Measurements from ENCODE around the gene WWOX. TPM values are rescaled to one million over a fixed set of nuclear protein-coding genes. Genes with fewer than 3 reads are reported as not detected.
A peak's percentile ranks its signal among the peaks of the same experiment; 100 is the strongest.

The WWOX gene
- total RNA-seq, 2 experiments from 2014 or later: 16.6 to 19.0 TPM

DNA sequence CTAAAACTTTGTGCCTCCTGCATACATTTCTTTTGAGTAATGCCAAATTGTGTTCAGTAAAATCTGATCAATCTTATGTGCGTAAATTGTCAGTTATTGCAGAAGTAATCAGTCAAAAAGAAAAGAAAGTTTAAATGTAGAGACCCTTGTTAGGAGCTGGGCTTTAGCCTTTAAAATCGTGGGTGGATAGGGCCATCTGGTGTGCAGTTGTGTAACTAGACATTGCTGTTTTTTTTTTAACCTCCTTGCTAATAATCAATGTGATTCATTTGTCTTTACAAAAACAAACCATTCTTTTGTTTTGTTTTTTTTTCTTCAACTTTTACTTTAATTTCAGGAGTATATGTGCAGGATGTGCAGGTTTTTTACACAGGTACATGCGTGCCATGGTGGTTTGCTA is 5.3 kb upstream of the WWOX start:
- H3K4me1 Mint-ChIP-seq: peaks cover 17% of the 10 kb centered on the region
- peaks cover 6% of the 10 kb centered on the region for H3K27me3 Mint-ChIP-seq
- POLR2A ChIA-PET: interaction anchor here (0.6 kb wide), 1 partner anchor 54 kb away, joined by 3 read pairs; no protein-coding TSS in a partner anchor
- no peak for DNase-seq
- H3K9me3 Mint-ChIP-seq: peaks cover 9% of the 10 kb centered on the region
- CTCF ChIA-PET: interaction anchor here (0.7 to 1.9 kb wide), 3 partner anchors 28 to 92 kb away, joined by 3 to 7 read pairs (median 4); no protein-coding TSS in a partner anchor
- H3K4me3 Mint-ChIP-seq: no peak overlapping the region
- H3K36me3 Mint-ChIP-seq (ENCODE audit: low read depth): peaks cover 3% of the 10 kb centered on the region
- H3K27ac Mint-ChIP-seq: no peak overlapping the region

DNA sequence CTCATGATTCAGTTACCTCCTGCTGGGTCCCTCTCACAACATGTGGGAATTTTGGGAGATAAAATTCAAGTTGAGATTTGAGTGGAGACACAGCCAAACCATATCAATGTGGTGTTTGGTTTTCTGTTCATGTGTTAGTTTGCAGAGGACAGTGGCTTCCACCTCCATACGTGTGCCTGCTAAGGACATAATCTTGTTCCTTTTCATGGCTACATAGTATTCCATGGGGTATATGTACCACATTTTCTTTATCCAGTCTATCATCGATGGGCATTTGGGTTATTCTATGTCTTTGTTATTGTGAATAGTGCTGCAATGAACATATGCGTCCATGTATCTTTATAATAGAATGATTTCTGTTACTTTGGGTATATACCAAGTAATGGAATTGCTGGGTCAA is 4.5 kb upstream of the WWOX start:
- POLR2A ChIA-PET: no interaction called here
- Mint-ChIP-seq H3K4me1 (peaks cover 19% of the 10 kb centered on the region), H3K9me3 (peaks cover 9% of the 10 kb centered on the region), H3K27me3 (peaks cover 6% of the 10 kb centered on the region), H3K36me3 (ENCODE audit: low read depth) (peaks cover 3% of the 10 kb centered on the region), H3K4me3 (no peak overlapping the region), H3K27ac (no peak overlapping the region)
- DNase-seq: no peak
- CTCF ChIA-PET: no interaction called here

DNA sequence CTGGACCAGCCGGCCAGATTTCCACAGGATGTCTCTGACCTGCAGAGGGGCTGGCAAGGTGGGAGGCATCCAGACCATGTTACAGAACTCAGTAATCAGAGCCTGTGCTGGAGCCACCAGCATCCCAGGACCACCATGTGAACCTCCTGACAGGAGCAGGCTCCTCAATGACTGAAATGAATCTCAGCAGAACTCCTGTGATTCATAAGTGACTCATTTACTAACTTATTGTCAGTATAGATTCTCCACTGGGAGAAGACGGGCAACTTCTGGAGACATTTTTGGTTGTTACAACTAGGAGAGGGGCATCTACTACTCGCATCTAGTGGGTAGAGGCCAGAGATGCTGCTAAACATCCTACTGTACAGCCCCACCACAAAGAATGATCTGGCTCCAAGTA is 3.1 kb upstream of the WWOX start:
- H3K27me3 Mint-ChIP-seq: peaks cover 6% of the 10 kb centered on the region
- CTCF ChIA-PET: no interaction called here
- H3K36me3 Mint-ChIP-seq (ENCODE audit: low read depth): peaks cover 3% of the 10 kb centered on the region
- H3K27ac Mint-ChIP-seq: no peak overlapping the region
- no peak for DNase-seq
- no peak overlapping the region for H3K4me3 Mint-ChIP-seq
- H3K9me3 Mint-ChIP-seq: peaks cover 9% of the 10 kb centered on the region
- POLR2A ChIA-PET: no interaction called here
- H3K4me1 Mint-ChIP-seq: peaks cover 28% of the 10 kb centered on the region

DNA sequence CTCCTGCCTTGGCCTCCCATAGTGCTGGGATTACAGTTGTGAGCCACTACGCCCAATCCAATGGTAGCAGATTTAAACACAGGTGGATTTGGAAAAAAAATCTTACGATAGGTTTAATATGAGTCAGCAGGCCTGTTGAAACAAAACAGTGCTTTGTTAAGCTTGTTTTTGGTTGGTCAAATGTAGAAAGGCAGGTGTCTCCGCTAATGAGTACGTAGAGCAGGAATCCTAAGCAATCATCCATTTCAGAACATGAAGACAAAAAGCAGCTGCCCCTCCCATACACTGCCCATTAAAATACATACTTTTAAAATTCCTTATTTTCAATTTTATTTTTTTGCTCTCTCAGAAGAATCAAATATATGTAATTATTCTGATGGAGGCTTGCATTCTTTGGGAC is 1.9 kb upstream of the WWOX start:
- H3K4me3 Mint-ChIP-seq: no peak overlapping the region
- CTCF ChIA-PET: no interaction called here
- H3K36me3 Mint-ChIP-seq (ENCODE audit: low read depth): peaks cover 5% of the 10 kb centered on the region
- peaks cover 33% of the 10 kb centered on the region for H3K4me1 Mint-ChIP-seq
- peak overlapping the region; percentile 58 for H3K27ac Mint-ChIP-seq
- POLR2A ChIA-PET: no interaction called here
- DNase-seq: no peak
- peaks cover 9% of the 10 kb centered on the region for H3K9me3 Mint-ChIP-seq
- peaks cover 6% of the 10 kb centered on the region for H3K27me3 Mint-ChIP-seq

DNA sequence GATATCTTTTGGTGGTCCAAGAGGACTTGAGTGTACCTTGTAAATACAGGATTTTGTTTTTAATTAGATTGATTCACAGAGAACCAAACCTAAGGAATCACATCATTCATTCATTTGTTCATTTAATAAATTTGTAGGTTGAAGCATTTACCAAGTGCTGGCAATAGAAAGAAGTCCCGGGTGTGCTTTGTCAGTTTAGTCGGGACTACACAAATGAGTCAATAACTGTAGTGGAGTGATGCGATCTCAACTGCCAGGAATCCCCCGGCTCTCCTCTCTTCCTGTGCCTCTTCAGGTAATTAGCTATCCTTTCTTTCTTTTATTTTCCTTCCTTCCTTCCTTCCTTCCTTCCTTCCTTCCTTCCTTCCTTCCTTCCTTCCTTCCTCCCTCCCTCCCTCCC is 1.4 kb upstream of the WWOX start:
- peaks cover 5% of the 10 kb centered on the region for H3K27me3 Mint-ChIP-seq
- POLR2A ChIA-PET: no interaction called here
- peaks cover 9% of the 10 kb centered on the region for H3K9me3 Mint-ChIP-seq
- peaks cover 5% of the 10 kb centered on the region for H3K36me3 Mint-ChIP-seq (ENCODE audit: low read depth)
- H3K4me1 Mint-ChIP-seq: peaks cover 33% of the 10 kb centered on the region
- H3K27ac Mint-ChIP-seq: peak overlapping the region; percentile 58
- peak; percentile 21 for DNase-seq
- H3K4me3 Mint-ChIP-seq: no peak overlapping the region
- CTCF ChIA-PET: no interaction called here

DNA sequence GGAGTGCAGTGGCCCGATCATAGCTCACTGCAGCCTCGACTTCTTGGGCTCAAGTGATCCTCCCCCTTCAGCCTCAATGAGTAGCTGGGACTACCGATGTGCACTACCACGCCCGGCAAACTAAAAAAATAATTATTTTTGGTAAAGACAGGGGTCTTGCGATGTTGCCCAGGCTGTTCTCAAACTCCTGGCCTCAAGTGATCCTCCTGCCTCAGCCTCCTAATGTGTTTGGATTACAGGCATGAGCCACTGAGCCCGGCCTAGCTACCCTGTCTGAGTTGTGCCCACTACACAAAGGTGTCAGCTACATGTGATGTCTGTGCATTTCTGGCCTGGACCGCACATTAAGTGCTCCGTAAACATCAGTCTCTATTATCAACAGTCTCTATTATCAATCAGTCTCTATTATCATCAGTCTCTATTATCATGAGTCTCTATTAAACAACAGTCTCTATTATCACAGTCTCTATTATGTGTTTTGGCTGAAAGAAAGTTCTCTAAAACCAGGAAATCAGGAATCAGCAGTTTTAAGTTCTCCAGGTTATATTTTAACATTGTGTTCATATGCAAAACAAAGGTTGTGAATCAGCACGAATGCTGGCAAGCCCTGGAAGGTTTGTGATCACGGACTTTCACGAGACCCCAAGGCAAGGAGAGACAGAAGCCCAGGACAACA is 721 bp upstream of the WWOX start:
- ChIA-PET CTCF (interaction anchor here (1.0 to 1.5 kb wide), 3 partner anchors 24 to 96 kb away, joined by 3 to 7 read pairs (median 4); no protein-coding TSS in a partner anchor), POLR2A (interaction anchor here (0.6 to 1.4 kb wide), 3 partner anchors 25 to 644 kb away, joined by 3 to 6 read pairs (median 3); partner anchors contain the start of gene NUDT7)
- peaks cover 9% of the 10 kb centered on the region for H3K9me3 Mint-ChIP-seq
- H3K27ac Mint-ChIP-seq: peak overlapping the region; percentile 91
- H3K27me3 Mint-ChIP-seq: peaks cover 2% of the 10 kb centered on the region
- DNase-seq: peak; percentile 18
- H3K4me3 Mint-ChIP-seq: peak overlapping the region; percentile 86
- peaks cover 33% of the 10 kb centered on the region for H3K4me1 Mint-ChIP-seq
- peaks cover 5% of the 10 kb centered on the region for H3K36me3 Mint-ChIP-seq (ENCODE audit: low read depth)

DNA sequence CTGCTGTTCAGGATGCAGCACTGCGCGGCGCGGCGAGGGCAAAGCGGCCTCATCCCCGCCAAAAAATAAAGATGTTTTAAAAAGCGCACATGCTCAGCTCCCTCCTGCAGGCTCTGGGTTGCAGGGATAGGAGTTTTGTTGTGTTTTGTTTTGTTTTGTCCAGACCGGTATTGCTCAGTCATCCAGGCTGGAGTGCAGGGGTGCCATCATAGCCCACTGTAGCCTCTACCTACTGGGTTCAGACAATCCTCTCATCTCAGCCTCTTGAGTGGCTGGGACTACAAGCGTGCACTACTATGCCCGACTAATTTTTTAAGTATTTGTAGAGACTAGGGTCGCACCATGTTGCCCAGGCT is 636 bp downstream of the WWOX start:
- Mint-ChIP-seq H3K4me3 (peak overlapping the region; percentile 86), H3K9me3 (peaks cover 9% of the 10 kb centered on the region), H3K36me3 (ENCODE audit: low read depth) (peaks cover 5% of the 10 kb centered on the region), H3K27me3 (no peaks in the 10 kb centered on the region), H3K27ac (peak overlapping the region; percentile 91), H3K4me1 (peaks cover 35% of the 10 kb centered on the region)
- no peak for DNase-seq
- ChIA-PET POLR2A (interaction anchor here (0.6 to 1.5 kb wide), 8 partner anchors 9 to 909 kb away, joined by 3 to 6 read pairs (median 4); partner anchors contain the start of genes MON1B and NUDT7), CTCF (interaction anchor here (0.7 to 1.8 kb wide), 10 partner anchors 9 to 1497 kb away, joined by 3 to 8 read pairs (median 4); partner anchors contain the start of gene NUDT7)

DNA sequence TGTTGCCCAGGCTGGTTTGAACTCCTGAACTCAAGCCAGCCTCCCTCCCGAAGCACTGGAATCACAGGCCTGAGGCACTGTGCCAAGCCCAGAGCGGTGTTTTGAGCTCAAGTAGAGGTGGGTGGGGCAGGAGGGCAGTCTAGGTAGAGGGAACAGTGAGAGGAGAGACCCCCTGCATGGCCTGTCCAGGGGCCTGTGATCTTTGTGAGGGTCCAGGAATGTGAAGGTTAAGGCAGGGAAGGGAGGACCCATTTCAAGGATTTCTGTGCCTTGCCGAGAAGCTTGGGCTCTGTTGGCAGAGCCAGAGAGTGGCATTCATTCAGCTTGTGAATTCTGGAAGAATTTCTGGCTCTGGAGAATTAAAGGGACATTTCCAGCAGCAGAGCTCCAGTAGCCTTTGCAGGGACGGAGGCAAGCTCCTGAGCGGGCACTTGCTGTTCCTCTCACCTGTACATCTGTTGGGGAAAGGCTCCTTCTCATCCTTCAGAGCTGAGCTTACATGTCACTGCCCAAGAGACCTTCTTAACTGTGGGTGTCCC is 2.7 kb downstream of the WWOX start:
- Mint-ChIP-seq H3K27ac (no peak overlapping the region), H3K27me3 (no peaks in the 10 kb centered on the region), H3K36me3 (ENCODE audit: low read depth) (peaks cover 2% of the 10 kb centered on the region), H3K4me1 (peaks cover 32% of the 10 kb centered on the region), H3K9me3 (no peaks in the 10 kb centered on the region), H3K4me3 (no peak overlapping the region)
- ChIA-PET POLR2A (no interaction called here), CTCF (interaction anchor here (1.2 kb wide), 1 partner anchor 99 kb away, joined by 3 read pairs; no protein-coding TSS in a partner anchor)
- DNase-seq: no peak

DNA sequence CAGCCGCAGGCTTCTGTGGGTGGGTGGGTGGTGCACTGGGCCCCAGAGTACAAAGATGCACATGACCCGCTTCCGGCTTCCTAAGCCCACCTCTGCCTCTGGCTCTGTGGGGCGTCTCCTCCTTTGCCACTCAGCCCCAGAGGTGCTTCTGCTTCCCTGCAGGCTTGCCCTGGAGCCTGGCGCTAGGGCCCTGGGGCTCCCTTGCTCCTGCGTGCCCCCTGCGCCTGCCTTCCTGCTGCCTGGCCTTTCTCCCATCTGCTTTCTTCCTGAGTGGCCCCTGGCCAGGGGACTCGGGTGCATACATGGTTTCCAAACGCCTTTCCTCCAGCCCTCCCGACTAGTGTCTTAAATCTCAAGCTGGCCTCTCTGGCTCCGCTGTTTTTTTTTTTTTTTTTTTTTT is 3.4 kb downstream of the WWOX start:
- Mint-ChIP-seq H3K4me1 (peaks cover 28% of the 10 kb centered on the region), H3K4me3 (no peak overlapping the region), H3K36me3 (ENCODE audit: low read depth) (peaks cover 2% of the 10 kb centered on the region), H3K27ac (no peak overlapping the region), H3K27me3 (no peaks in the 10 kb centered on the region), H3K9me3 (no peaks in the 10 kb centered on the region)
- no peak for DNase-seq
- POLR2A ChIA-PET: no interaction called here
- CTCF ChIA-PET: interaction anchor here (1.2 kb wide), 1 partner anchor 100 kb away, joined by 3 read pairs; no protein-coding TSS in a partner anchor

DNA sequence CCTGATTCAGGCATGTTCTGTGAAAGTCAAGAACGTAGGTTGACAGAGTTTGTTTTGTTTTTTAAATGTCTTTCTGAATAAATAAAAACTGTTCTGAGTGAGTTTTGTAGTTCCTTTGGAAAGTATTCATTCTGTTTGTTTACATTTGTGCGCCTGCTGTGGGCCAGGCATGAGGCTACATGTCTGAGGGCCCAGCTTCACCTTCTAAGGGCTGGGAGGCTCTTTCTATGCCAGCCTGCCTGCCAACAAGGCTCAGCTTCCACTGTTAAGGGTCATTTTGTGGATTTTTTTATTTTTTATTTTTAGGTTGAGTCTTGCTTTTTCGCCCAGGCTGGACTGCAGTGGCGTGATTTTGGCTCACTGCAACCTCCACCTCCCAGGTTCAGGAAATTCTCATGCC is 6.1 kb downstream of the WWOX start:
- no peak overlapping the region for H3K4me3 Mint-ChIP-seq
- H3K4me1 Mint-ChIP-seq: peaks cover 11% of the 10 kb centered on the region
- H3K27me3 Mint-ChIP-seq: no peaks in the 10 kb centered on the region
- peaks cover 5% of the 10 kb centered on the region for H3K36me3 Mint-ChIP-seq (ENCODE audit: low read depth)
- DNase-seq: no peak
- ChIA-PET POLR2A (no interaction called here), CTCF (no interaction called here)
- H3K27ac Mint-ChIP-seq: no peak overlapping the region
- no peaks in the 10 kb centered on the region for H3K9me3 Mint-ChIP-seq

DNA sequence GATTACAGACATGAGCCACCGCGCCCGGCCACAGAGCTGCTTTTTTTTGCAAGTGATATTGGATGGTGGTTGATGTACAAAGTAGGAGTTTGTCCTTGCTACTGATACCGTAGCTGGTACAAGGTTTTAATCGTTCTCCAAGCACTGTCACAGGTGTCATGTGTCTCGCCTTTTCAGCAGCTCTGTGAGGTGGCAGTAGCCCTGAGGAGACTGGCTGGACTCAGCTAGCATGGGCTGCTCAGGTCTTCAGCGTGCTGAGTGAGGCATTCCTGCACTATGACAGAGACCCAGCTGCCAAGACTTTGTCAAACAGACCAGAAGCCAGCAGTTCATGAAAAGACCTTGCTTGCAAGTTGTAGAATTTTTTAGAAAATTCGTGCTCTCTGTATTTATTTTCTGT is 7.2 kb downstream of the WWOX start:
- Mint-ChIP-seq H3K27me3 (no peaks in the 10 kb centered on the region), H3K4me1 (peaks cover 4% of the 10 kb centered on the region), H3K9me3 (no peaks in the 10 kb centered on the region), H3K27ac (no peak overlapping the region), H3K4me3 (no peak overlapping the region), H3K36me3 (ENCODE audit: low read depth) (peaks cover 3% of the 10 kb centered on the region)
- POLR2A ChIA-PET: no interaction called here
- DNase-seq: no peak
- CTCF ChIA-PET: interaction anchor here (0.7 kb wide), 1 partner anchor 522 kb away, joined by 3 read pairs; no protein-coding TSS in a partner anchor

DNA sequence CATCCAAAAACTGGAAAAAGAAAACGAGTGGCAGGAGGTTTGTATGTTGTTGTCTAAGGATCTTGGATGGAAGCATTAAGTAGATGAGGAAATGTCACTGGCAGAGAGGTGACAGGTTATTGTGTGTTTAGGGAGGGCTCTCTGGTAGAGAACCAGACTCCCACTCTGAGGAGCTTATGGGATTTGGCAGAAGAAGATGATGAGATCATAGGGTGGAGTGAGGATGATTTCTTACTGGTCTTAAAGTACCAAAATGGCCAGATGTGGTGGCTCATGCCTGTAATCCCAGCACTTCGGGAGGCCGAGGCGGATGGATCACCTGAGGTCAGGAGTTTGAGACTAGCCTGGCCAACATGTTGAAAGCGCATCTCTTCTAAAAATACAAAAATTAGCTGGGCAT is 9.0 kb downstream of the WWOX start:
- peaks cover 4% of the 10 kb centered on the region for H3K36me3 Mint-ChIP-seq (ENCODE audit: low read depth)
- H3K4me3 Mint-ChIP-seq: no peak overlapping the region
- no peak overlapping the region for H3K27ac Mint-ChIP-seq
- ChIA-PET POLR2A (no interaction called here), CTCF (no interaction called here)
- no peak for DNase-seq
- H3K9me3 Mint-ChIP-seq: no peaks in the 10 kb centered on the region
- H3K27me3 Mint-ChIP-seq: no peaks in the 10 kb centered on the region
- H3K4me1 Mint-ChIP-seq: peaks cover 2% of the 10 kb centered on the region

DNA sequence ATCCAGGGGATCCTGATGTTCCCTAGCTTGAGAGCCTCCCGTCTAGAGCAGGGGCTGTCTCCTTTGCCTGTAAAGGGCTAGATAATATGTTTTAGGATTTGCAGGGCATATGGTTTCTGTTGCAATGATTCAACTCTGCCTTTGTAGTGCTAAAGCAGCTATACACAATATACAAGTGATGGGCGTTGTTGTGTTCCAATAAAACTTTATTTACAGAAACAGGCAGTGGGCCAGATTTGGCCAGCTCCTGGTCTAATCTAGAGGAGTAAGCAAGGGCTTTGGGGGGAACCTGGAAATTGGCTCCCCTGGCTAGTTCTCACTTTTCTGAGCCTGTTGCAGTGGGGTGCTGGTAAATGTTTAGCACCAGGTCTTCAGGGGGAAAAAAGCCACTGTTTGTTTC is 13.8 kb downstream of the WWOX start:
- H3K4me3 Mint-ChIP-seq: no peak overlapping the region
- no peak for DNase-seq
- no peaks in the 10 kb centered on the region for H3K9me3 Mint-ChIP-seq
- peaks cover 18% of the 10 kb centered on the region for H3K36me3 Mint-ChIP-seq (ENCODE audit: low read depth)
- POLR2A ChIA-PET: interaction anchor here (1.1 kb wide), 1 partner anchor 13 kb away, joined by 5 read pairs; the partner anchor contains the start of gene WWOX
- H3K27ac Mint-ChIP-seq: no peak overlapping the region
- CTCF ChIA-PET: interaction anchor here (0.6 to 1.8 kb wide), 2 partner anchors 13 to 377 kb away, joined by 4 to 8 read pairs; partner anchors contain the start of gene WWOX
- H3K4me1 Mint-ChIP-seq: no peaks in the 10 kb centered on the region
- H3K27me3 Mint-ChIP-seq: no peaks in the 10 kb centered on the region

Data from activated CD4-positive, alpha-beta memory T cell treated with anti-CD3 and anti-CD28 coated beads, Interleukin-2, amount 10 ng/mL, durations not matched to agents 7 days and 5 days (primary cell).